OCI-M1 (cell line): ENCODE measurements around the gene SYNE1.
"Not testable (repeated sequence)": the region's sequence is repeated elsewhere in the genome, so short reads cannot be mapped to it uniquely, and the experiment has no call there.

Experiments
- DNase-seq: peaks from one replicate; lab custom pipeline; 2025; lab: John Stamatoyannopoulos, UW

The SYNE1 gene

DNA sequence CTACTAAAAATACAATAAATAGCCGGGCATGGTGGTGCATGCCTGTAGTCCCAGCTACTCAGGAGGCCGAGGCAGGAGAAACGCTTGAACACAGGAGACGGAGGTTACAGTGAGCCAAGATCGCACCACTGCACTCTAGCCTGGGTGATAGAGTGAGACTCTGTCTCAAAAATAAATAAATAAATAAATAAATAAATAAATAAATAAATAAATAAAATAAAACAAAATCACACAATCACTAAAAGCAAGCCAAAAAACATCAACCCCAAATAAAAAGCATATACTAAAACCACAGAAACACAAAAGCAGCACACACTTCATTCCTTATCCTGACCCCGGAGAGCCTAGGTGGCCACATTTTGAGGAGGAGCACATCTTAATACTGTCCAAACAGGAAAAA lies 498.8 kb downstream of the SYNE1 start:
- not testable (repeated sequence) for DNase-seq

GRCh38 chr6:152136449-152136825 lies 500.7 kb downstream of the SYNE1 start:
- no peak for DNase-seq

DNA sequence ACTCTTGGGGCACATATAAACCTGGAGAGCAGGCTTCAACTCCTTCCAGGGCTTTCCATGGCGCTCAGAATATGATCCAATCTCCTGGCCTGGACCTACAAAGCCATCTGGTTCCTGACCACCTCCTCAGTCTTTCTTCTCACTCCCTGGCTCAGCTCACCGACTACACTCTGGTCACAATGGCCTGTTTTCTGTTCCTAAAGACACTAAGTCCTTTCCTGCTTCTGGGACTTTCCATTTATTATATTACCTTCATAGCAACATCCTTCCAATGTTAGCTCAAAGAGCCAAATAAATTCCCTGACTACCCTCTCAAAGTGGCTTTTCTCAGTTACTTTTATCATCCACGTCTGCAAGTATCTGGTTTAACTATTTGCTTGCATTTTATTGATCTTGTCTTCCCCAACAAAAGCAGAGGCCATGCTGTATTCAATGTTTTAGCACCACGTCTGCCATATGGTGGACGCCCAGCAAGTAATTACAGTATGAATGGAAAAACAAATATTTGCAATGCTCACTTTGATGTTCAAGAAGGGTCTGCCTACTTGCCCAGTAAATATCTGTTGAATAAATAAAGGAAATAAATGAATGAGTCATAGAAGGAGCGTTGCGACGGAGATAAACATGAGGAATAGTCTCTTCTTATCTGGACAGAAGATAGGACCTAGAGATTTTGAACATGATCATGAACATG lies 501.3 kb downstream of the SYNE1 start:
- no peak for DNase-seq

DNA sequence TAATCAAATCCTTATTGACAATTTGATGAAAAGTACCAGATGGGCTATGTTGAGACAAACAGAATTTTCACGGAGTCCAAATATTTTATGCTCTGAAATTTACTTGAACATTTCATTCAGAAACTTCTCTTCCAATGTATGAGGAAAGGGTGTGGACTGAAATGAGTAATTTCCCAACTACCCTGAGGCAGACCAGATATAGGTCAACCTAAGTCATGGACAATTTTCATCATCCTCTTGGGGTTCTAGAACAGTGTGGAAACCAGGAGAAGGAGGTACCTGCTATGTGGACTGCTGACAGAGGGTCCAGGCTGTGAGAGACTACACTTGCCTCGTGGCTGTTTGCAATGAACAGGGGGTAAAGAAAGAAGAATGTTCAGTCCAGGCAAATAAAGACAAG lies 506.7 kb downstream of the SYNE1 start:
- no peak for DNase-seq

GRCh38 chr6:152129691-152130151 lies 507.4 kb downstream of the SYNE1 start:
- DNase-seq: no peak

DNA sequence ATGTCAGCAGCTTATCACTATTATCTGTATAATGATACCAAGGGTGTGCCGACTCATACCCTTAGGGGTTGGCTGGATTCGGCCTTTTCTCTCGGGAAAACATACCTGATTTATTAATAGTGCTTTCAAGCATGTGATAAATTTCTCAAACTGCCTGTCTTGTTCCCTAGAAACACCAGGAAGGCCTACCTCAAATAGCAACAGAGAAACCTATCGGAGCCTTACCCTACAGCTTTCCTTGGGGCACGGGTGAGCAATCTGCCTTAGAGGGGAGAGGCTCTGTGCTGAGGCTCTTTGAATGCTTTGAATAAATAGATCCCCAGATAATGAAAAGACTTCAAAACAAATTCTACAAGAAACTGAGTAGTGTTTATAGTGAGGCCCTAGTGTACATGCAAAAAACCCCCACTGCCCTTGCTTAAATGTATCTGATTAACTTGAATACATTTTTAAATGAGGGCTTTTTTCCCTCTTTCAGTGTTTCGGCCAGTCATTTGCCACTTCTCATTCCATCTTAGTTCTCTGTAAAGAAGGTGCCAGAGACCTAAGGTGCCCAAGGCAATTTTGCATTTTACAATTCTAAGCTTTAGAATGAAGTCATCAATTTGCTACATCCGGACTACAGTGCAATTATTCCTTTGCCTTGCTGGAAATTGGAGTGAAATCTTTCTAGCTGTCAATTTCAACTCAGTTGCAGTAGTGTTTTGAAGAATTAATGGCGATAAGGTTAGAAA lies 509.6 kb downstream of the SYNE1 start:
- no peak for DNase-seq

DNA sequence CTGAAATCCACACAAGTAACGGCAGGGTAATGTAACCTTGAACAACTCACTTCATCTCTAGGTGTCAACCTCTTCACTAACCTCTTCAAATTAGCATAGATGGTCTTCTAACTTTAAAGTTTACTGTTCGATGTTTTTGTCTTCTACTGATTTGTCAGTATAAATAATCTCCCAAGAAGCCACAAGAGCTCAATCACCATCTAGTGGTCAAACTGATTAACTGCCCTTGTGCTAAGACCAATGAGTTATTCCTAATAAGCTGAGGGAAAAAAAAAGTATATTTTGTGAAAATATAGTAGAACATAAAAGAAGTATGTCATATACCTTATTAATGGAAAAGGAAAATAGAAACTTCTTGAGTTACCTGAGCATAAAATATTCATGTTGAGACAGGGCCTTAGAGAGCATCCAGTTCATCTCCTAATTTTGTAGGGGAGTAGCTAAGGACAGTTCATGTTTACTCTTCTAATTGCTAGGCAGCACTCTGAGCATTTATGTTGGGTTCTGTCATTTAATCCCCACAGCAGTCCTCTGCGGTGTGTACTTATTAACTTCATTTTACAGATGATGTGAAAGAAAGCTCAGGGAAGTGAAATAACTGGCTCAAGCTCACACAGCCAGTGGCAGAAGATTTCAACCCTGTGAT lies 512.6 kb downstream of the SYNE1 start:
- peak; percentile 76 for DNase-seq

GRCh38 chr6:152123076-152123475 lies 514.1 kb downstream of the SYNE1 start:
- no peak for DNase-seq

- DNase-seq: no peak
These were observed 514.7 kb downstream of the SYNE1 start for GRCh38 chr6:152122434-152122833.

DNA sequence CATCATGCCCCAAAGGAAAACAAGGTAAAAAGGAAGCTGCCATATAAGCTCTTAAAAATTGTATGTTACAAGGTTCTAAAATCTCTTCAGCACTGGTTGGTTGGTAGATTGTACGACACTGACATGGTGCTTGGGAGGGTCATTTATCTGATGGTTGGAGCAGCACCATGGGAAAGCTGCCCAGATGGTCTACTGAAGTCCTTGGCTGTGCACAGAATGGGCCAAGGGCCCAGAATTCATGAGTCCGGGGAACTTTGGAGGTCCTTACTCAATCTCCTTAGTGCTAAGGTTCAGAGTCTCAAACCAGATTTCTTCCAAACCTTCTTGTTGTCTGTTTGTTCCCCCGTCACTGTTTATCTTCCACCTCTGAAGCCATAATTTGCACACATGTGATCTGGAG lies 515.3 kb downstream of the SYNE1 start:
- DNase-seq: no peak

- DNase-seq: no peak
These were observed 517.3 kb downstream of the SYNE1 start for GRCh38 chr6:152119831-152120230.

GRCh38 chr6:152118678-152119077 lies 518.5 kb downstream of the SYNE1 start:
- DNase-seq: no peak

DNA sequence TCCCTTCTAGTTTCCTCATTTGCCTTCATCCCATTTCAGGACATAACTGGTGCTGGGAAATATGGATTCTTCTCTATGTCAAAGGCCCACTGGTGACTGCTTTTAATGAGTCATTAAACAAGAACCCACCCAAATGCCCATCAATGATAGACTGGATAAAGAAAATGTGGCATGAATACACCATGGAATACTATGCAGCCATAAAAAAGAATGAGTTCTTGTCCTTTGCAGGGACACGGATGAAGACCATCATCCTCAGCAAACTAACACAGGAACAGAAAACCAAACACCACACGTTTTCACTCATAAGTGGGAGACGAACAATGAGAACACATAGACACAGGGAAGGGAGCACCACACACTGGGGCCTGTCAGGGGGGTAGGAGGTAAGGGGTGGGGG lies 518.9 kb downstream of the SYNE1 start:
- no peak for DNase-seq

DNA sequence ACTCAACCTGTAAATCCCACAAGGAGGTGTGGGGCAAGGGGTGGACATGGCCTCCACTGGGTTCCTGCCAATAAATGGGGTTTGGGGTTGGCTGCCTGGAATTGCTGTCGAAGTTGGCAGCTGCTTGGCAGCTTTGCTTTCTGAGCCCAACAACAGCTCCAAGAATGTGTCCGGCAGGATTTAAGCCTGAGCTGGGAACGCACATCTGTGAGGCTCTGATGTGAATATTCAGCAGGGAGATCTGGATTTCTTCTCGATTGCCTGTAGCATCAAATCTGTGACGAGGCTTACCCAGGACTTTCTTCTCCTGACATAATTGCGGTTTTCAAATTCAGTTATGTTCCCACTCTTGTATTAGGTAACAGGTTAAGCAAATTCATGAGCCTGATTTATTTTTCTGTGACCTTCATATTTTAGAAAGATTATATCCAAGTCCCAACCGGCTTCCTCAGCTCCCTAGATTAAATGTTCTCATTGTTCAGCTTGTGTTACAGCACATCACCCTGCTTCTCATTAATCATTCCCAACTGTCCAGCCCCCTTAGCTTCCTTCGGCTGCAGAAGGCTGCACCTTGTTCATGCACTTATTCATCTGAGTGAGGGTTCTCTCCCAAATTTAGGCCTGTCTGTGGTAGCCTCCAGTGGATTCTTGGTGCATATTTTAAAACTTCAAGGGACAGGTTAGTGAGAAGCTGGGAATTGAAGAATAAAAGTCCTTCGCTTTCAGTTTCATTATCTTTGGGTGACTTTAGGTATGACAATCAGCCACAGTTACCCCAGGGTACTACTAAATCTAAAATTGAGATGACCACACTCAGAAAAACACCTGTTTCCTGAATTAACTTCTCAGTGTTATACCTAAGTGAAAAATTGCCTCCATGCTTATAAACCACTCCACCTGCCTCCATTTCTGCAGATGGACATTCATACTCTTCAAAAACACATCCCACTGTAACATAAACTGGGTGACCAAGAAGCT lies 519.7 kb downstream of the SYNE1 start:
- DNase-seq: no peak

- DNase-seq: no peak
These were observed 524.5 kb downstream of the SYNE1 start for GRCh38 chr6:152112491-152113261.

- DNase-seq: no peak
These were observed 526.0 kb downstream of the SYNE1 start for GRCh38 chr6:152110886-152111820.

GRCh38 chr6:152107973-152108372 lies 529.2 kb downstream of the SYNE1 start:
- DNase-seq: no peak

DNA sequence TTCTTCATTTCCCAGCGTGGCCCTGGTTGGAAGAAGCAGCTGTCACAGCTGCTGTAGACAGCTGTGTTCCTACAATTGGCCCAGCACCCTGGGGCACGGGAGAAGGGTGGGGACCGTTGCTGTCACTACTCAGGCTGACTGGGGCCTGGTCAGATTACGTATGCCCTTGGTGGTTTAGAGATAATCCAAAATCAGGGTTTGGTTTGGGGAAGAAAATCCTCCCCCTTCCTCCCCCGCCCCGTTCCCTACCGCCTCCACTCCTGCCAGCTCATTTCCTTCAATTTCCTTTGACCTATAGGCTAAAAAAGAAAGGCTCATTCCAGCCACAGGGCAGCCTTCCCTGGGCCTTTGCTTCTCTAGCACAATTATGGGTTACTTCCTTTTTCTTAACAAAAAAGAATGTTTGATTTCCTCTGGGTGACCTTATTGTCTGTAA lies 537.0 kb downstream of the SYNE1 start:
- peak; percentile 51 for DNase-seq

GRCh38 chr6:152099446-152100182 lies 537.5 kb downstream of the SYNE1 start:
- DNase-seq: no peak
